Thymus (tissue), 11 donors: ENCODE results near the gene PICALM. TPM values are rescaled to one million over a fixed set of nuclear protein-coding genes. Genes with fewer than 3 reads are reported as not detected.
"Not testable (repeated sequence)": the region's sequence is repeated elsewhere in the genome, so short reads cannot be mapped to it uniquely, and the experiment has no call there.

ENCODE experiments used
- DNase-seq, 9 donors: peaks; one replicate each; pipeline ENCODE4 v3.0.0-alpha.2; 2013; ENCODE audit warnings: low spot score in 9 of 9, low read depth in 6 of 9, missing footprints in 1 of 9
- H3K27ac ChIP-seq, 2 donors: one replicate each; pipeline ENCODE4 v1.5.1; 2013; ENCODE audit warnings: control low read depth in 1 of 2, low read depth in 1 of 2, low read length in 1 of 2, mild to moderate bottlenecking in 1 of 2, moderate library complexity in 1 of 2
- H3K27me3 ChIP-seq, 2 donors: one replicate each; pipeline ENCODE4 v1.5.1; 2013; ENCODE audit warnings: low read length in 1 of 2; ENCODE audit not compliant: control insufficient read depth in 2 of 2, insufficient read depth in 1 of 2
- H3K36me3 ChIP-seq, 2 donors: one replicate each; pipeline ENCODE4 v1.5.1; 2013; ENCODE audit warnings: low read length in 1 of 2, mild to moderate bottlenecking in 1 of 2, moderate library complexity in 1 of 2; ENCODE audit not compliant: control insufficient read depth in 2 of 2, insufficient read depth in 2 of 2
- H3K4me1 ChIP-seq, 2 donors: one replicate each; pipeline ENCODE4 v1.5.1; 2013; ENCODE audit warnings: low read length in 2 of 2; ENCODE audit not compliant: control insufficient read depth in 2 of 2, insufficient read depth in 2 of 2
- H3K4me3 ChIP-seq, 2 donors: one replicate each; pipeline ENCODE4 v1.5.1; 2013; ENCODE audit warnings: low read length in 2 of 2, control low read depth in 1 of 2, mild to moderate bottlenecking in 1 of 2
- H3K9me3 ChIP-seq, 2 donors: one replicate each; pipeline ENCODE4 v1.5.1; 2013; ENCODE audit warnings: low read length in 1 of 2, mild to moderate bottlenecking in 1 of 2; ENCODE audit not compliant: control insufficient read depth in 2 of 2, insufficient read depth in 1 of 2
- WGBS: extraction: QIAGEN DNeasy Blood & Tissue Kit; methylation state at CpG from one replicate; pipeline ENCODE4 v1.1.7; 2013; 5-methylcytosine and 5-hydroxymethylcytosine counted together
- polyA plus RNA-seq: library from polyadenylated mRNA; stranded (reverse); fragments of 200-250 nt; gene quantifications from one replicate; pipeline ENCODE4 v1.2.3, GENCODE V29; 2013
- total RNA-seq: library from RNA; stranded (reverse); fragments of 120-200 nt; gene quantifications from one replicate; pipeline ENCODE4 v1.2.4, GENCODE V29; 2013
- donor health status: healthy.

The PICALM gene
- total and polyA plus RNA-seq, 2 donors: 93.1 to 111 TPM

DNA sequence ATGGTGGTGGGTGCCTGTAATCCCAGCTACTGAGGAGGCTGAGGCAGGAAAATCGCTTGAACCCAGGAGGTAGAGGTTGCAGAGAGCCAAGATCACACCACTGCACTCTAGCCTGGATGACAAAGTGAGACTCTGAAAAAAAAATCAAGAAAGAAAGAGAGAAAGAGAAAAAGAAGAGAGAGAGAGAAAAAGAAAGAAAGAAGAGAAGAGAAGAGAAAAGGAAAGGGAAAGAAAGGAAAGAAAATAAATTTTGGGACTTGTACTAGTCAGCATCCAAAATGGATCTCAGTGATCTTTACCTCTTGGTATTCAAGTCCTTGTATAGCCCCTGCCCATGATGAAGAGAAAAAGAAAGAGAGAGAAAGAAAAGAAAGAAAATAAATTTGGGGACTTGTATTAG lies 22.2 kb upstream of the PICALM start:
- Histone ChIP-seq H3K27ac (no peak overlapping the region), H3K9me3 (no peaks in the 10 kb centered on the region), H3K4me1 (no peaks in the 10 kb centered on the region), H3K4me3 (no peak overlapping the region), H3K36me3 (no peaks in the 10 kb centered on the region), H3K27me3 (no peaks in the 10 kb centered on the region)
- WGBS: 97% methylated on average over 1 of the region's 1 CpG
- DNase-seq: no peak

DNA sequence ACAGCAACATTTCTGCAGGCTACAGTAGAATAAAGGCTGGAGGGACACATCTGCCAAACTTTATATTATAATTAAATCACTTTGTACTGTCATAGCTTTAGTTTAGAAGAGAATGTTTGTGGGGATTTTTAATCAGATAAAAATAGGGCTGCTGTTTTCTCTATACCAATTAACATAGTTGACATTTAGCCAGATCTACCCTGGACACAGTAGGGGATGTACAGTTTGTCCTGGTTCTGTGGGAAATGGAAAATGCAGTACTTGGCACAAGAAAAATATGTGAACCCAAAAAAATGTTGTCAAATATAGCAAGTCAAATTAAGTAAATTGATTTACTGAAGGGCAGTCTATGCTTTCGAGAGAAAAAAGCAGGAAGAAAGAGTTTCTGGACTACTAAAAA lies 20.8 kb upstream of the PICALM start:
- Histone ChIP-seq H3K4me1 (no peaks in the 10 kb centered on the region), H3K27ac (no peak overlapping the region), H3K27me3 (no peaks in the 10 kb centered on the region), H3K4me3 (no peak overlapping the region), H3K36me3 (no peaks in the 10 kb centered on the region), H3K9me3 (no peaks in the 10 kb centered on the region)
- no peak for DNase-seq
- WGBS: 94% methylated on average over 1 of the region's 1 CpG

GRCh38 chr11:86087688-86088087 lies 18.8 kb upstream of the PICALM start:
- H3K4me3 ChIP-seq, DNase-seq, H3K27ac ChIP-seq, H3K4me1 ChIP-seq, H3K27me3 ChIP-seq, H3K9me3 ChIP-seq, H3K36me3 ChIP-seq: not testable (repeated sequence)
- WGBS: over 99% methylated on average over 2 of the region's 2 CpGs

GRCh38 chr11:86087256-86087655 lies 18.4 kb upstream of the PICALM start:
- Histone ChIP-seq H3K4me3 (no peak overlapping the region), H3K36me3 (no peaks in the 10 kb centered on the region), H3K4me1 (no peaks in the 10 kb centered on the region), H3K9me3 (no peaks in the 10 kb centered on the region), H3K27ac (no peak overlapping the region), H3K27me3 (no peaks in the 10 kb centered on the region)
- no peak for DNase-seq
- WGBS: 95% methylated on average over 2 of the region's 2 CpGs

DNA sequence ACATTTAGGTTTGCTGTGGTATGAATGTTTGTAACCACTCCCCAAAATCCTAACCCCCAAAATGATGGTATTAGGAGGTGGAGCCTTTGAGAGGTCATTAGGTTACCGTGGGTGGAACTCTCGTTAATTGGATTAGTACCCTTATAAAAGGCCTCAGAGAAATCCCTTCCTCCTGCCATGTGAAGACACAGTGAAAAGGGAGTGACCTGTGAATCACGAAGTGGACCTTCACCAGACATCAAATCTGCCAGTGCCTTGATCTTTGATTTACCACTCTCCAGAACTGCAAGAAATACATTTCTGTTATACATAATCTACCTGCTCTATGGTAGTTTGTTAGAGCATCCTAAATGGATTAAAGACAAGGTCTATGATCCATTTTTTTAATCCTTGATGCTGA lies 12.6 kb upstream of the PICALM start:
- H3K36me3 ChIP-seq: no peaks in the 10 kb centered on the region
- DNase-seq: no peak

DNA sequence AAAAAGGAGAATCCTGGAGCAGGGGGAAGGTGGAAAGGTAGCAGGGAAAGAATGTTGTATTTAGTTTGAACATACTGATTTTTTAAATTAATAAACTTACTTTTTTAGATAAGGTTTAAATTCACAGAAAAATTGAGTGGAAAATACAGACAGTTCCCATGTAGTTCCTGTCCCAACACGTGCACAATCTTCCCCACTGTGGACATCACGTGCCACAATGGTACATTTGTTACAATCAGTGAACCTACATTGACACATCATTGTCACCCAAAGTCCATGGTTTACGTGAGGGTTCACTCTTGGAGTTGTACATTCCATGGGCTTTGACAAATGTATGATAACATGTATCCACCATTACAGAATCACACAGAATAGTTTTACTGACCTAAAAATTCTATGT lies 10.5 kb upstream of the PICALM start:
- Histone ChIP-seq H3K4me1 (no peaks in the 10 kb centered on the region), H3K4me3 (no peak overlapping the region), H3K27me3 (no peaks in the 10 kb centered on the region), H3K36me3 (no peaks in the 10 kb centered on the region), H3K9me3 (no peaks in the 10 kb centered on the region), H3K27ac (no peak overlapping the region)
- 95% methylated on average over 3 of the region's 3 CpGs for WGBS
- no peak for DNase-seq

More for the DNA sequence above, 12.6 kb upstream of the PICALM start:
- Histone ChIP-seq H3K27ac (no peak overlapping the region), H3K27me3 (no peaks in the 10 kb centered on the region), H3K4me1 (no peaks in the 10 kb centered on the region), H3K9me3 (no peaks in the 10 kb centered on the region), H3K4me3 (no peak overlapping the region)
- WGBS: 97% methylated on average over 3 of the region's 3 CpGs

DNA sequence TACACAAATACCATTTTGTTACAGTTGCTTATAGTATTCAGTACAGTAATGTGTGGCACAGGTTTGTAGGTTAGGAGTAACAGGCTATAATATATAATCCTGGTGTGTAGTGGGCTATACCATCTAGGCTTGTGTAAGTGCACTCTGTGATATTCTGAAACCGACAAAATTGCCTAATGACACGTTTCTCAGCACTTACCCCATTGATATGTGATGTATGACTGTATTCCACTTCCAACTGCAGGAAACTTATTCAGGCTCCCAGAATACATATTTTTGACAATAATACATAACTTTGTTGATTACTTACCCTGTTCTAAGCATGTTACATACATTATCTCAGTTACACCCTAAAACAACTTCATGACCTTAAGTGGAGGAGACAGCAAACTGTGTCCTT lies 5.1 kb upstream of the PICALM start:
- no peak for DNase-seq
- Histone ChIP-seq H3K9me3 (no peaks in the 10 kb centered on the region), H3K27me3 (no peaks in the 10 kb centered on the region), H3K27ac (no peak overlapping the region), H3K36me3 (no peaks in the 10 kb centered on the region), H3K4me3 (no peak overlapping the region), H3K4me1 (peaks cover 6 to 11% of the 10 kb centered on the region in 2 donors)
- 98% methylated on average over 2 of the region's 2 CpGs for WGBS

GRCh38 chr11:86072211-86072610 lies 3.3 kb upstream of the PICALM start:
- no peak for DNase-seq
- H3K36me3 ChIP-seq: no peaks in the 10 kb centered on the region
- H3K4me3 ChIP-seq: no peak overlapping the region
- no peaks in the 10 kb centered on the region for H3K27me3 ChIP-seq
- peaks cover 6 to 11% of the 10 kb centered on the region in 2 donors for H3K4me1 ChIP-seq
- no peaks in the 10 kb centered on the region for H3K9me3 ChIP-seq
- 97% methylated on average over 5 of the region's 5 CpGs for WGBS
- H3K27ac ChIP-seq: no peak overlapping the region

- Histone ChIP-seq H3K4me1 (peaks cover 7 to 11% of the 10 kb centered on the region in 2 donors), H3K36me3 (no peaks in the 10 kb centered on the region), H3K27me3 (no peaks in the 10 kb centered on the region), H3K9me3 (no peaks in the 10 kb centered on the region), H3K27ac (peak overlapping the region in 1 of 2 donors; percentile 92), H3K4me3 (no peak overlapping the region)
- WGBS: 83% methylated on average over 2 of the region's 2 CpGs
- no peak for DNase-seq
Observed at GRCh38 chr11:86070142-86071056, 1.5 kb upstream of the PICALM start.
